Lower leg skin (tissue), 3 donors: ENCODE measurements around the gene NAMPT.

Source experiments
- CTCF ChIP-seq, 3 donors: fragments of 450-650 bp; IDR thresholded peaks; one replicate each; pipeline ENCODE4 v1.5.1; 2016; ENCODE audit warnings: antibody characterized with exemption in 3 of 3, mild to moderate bottlenecking in 3 of 3, moderate library complexity in 2 of 3
- POLR2A ChIP-seq, 2 donors: fragments of 450-650 bp; IDR thresholded peaks; one replicate each; pipeline ENCODE4 v1.6.1; 2016 to 2017; ENCODE audit warnings: antibody characterized with exemption in 2 of 2, mild to moderate bottlenecking in 1 of 2, moderate library complexity in 1 of 2

GRCh38 chr7:106201164-106201563, 83.6 kb downstream of the NAMPT start:
- TF ChIP-seq POLR2A (IDR thresholded peaks at IDR 0.05) (no peak), CTCF (IDR thresholded peaks at IDR 0.05) (no peak)
